HepG2 (cell line): ENCODE measurements around the gene PRKCG. TPM values are rescaled to one million over a fixed set of nuclear protein-coding genes. Genes with fewer than 3 reads are reported as not detected.
"Not testable (repeated sequence)": the region's sequence is repeated elsewhere in the genome, so short reads cannot be mapped to it uniquely, and the experiment has no call there.

Source experiments
- ATAC-seq: fragments of 200-7000 bp; cut with Tn5 transposase; 3 replicates; pipeline ENCODE4 v1.9.1; 2020; ENCODE audit warnings: mild to moderate bottlenecking, moderate library complexity
- BruUV-seq: library from RNA; stranded (reverse); fragments of 400-500 nt; replicated peaks from 2 replicates; lab custom pipeline; 2021; lab: Mats Ljungman, UMichigan
- CTCF ChIA-PET: fragments of 300-600 bp; formaldehyde crosslinking; extraction: SDS; loops from one replicate; lab custom pipeline; 2021; ENCODE audit warnings: low total read pairs, inconsistent platforms, low intra/inter-chr PET ratio; lab: Yijun Ruan, JAX
- POLR2A ChIA-PET: fragments of 350-600 bp; sonication (Branson Sonifier 250); formaldehyde crosslinking; loops from one replicate; lab custom pipeline; 2020; ENCODE audit warnings: antibody characterized with exemption, inconsistent platforms; lab: Yijun Ruan, JAX
- DNase-seq: peaks from one replicate; pipeline ENCODE4 v3.0.0-alpha.2; 2015; ENCODE audit warnings: low spot score
- FAIRE-seq: peaks from 3 replicates; lab custom pipeline; 2011; peaks lifted over from hg19 to GRCh38; lab: Jason Lieb, UNC
- H2AFZ ChIP-seq: one replicate; pipeline ENCODE4 v1.6.1; 2011; ENCODE audit warnings: low read length, inconsistent platforms
- H3K27ac ChIP-seq: fragments of 300-600 bp; 3 replicates; pipeline ENCODE4 v1.8.0; 2011; ENCODE audit warnings: mixed run types, mild to moderate bottlenecking, mixed read lengths, low read length, inconsistent platforms; ENCODE audit not compliant: insufficient read depth; ENCODE audit errors: extremely low read length
- H3K27me3 ChIP-seq, 2 experiments: fragments of 200-600 bp in 1 of 2; 2 replicates in 1 of 2; 3 replicates in 1 of 2; pipeline versions ENCODE4 v1.6.0 to v1.8.0; 2011; ENCODE audit warnings: low read length in 2 of 2, mild to moderate bottlenecking in 2 of 2, moderate library complexity in 2 of 2, inconsistent platforms in 1 of 2; ENCODE audit not compliant: insufficient read depth in 2 of 2, control insufficient read depth in 1 of 2
- H3K36me3 ChIP-seq, 2 experiments: fragments of 200-600 bp in 1 of 2; replicated peaks in 1 of 2; 2 replicates in 1 of 2; 3 replicates in 1 of 2; pipeline versions ENCODE4 v1.5.1 to v1.8.0; 2011; ENCODE audit warnings: low read length in 2 of 2, inconsistent platforms in 1 of 2; ENCODE audit not compliant: insufficient read depth in 2 of 2, control insufficient read depth in 1 of 2
- H3K4me1 ChIP-seq: 2 replicates; pipeline ENCODE4 v1.5.1; 2012; ENCODE audit warnings: low read length, inconsistent platforms; ENCODE audit not compliant: insufficient read depth
- H3K4me2 ChIP-seq: 2 replicates; pipeline ENCODE4 v1.6.0; 2011; ENCODE audit warnings: low read depth, low read length, inconsistent platforms
- H3K4me3 ChIP-seq, 3 experiments: fragments of 200-600 bp in 1 of 3; sonication (generic), shearing (Covaris generic) in 1 of 3; replicated peaks in 1 of 3; 2 replicates each; pipeline ENCODE4 v1.5.1; 2011 to 2016; ENCODE audit warnings: low read length in 3 of 3, inconsistent platforms in 2 of 3, low read depth in 2 of 3, mild to moderate bottlenecking in 2 of 3, control low read depth in 1 of 3, mixed read lengths in 1 of 3; ENCODE audit not compliant: insufficient read depth in 1 of 3
- H3K79me2 ChIP-seq: one replicate; pipeline ENCODE4 v1.6.1; 2011; ENCODE audit warnings: low read length, inconsistent platforms; ENCODE audit not compliant: insufficient read depth
- H3K9ac ChIP-seq: 2 replicates; pipeline ENCODE4 v1.6.0; 2011; ENCODE audit warnings: mild to moderate bottlenecking, low read depth, low read length, inconsistent platforms; ENCODE audit not compliant: insufficient read depth
- H3K9me3 ChIP-seq: 2 replicates; pipeline ENCODE4 v1.5.1; 2012; ENCODE audit warnings: mild to moderate bottlenecking, low read length
- H4K20me1 ChIP-seq: 2 replicates; pipeline ENCODE4 v1.6.0; 2011; ENCODE audit warnings: inconsistent platforms, mild to moderate bottlenecking, low read length, moderate library complexity; ENCODE audit not compliant: insufficient read depth
- GMEB1 ChIP-seq: sonication (generic); formaldehyde crosslinking; IDR thresholded peaks from 2 replicates; pipeline ENCODE4 v1.5.1; 2020; ENCODE audit warnings: missing genetic modification reagents, mild to moderate bottlenecking, borderline replicate concordance
- GRHL1 ChIP-seq: sonication (generic); formaldehyde crosslinking; conservative IDR thresholded peaks from 2 replicates; pipeline ENCODE4 v1.8.0; 2022; ENCODE audit warnings: missing genetic modification reagents
- NFKB2 ChIP-seq: sonication (generic); formaldehyde crosslinking; IDR thresholded peaks from 2 replicates; pipeline ENCODE4 v1.4.0; 2020; ENCODE audit warnings: missing genetic modification reagents, borderline replicate concordance
- NR2F6 ChIP-seq, 2 experiments: IDR thresholded peaks; 2 replicates each; pipeline ENCODE4 v1.6.1; 2016; ENCODE audit warnings: antibody characterized with exemption in 1 of 2, mild to moderate bottlenecking in 1 of 2
- SPEN ChIP-seq: sonication (generic); formaldehyde crosslinking; IDR thresholded peaks from 2 replicates; pipeline ENCODE4 v1.5.1; 2020; ENCODE audit warnings: low read depth, mild to moderate bottlenecking, missing genetic modification reagents
- STAT6 ChIP-seq: sonication (generic); formaldehyde crosslinking; IDR thresholded peaks from 2 replicates; pipeline ENCODE4 v1.4.0; 2020; ENCODE audit warnings: missing genetic modification reagents, mild to moderate bottlenecking, borderline replicate concordance
- ZBTB1 ChIP-seq: sonication (generic); formaldehyde crosslinking; IDR thresholded peaks from 2 replicates; pipeline ENCODE4 v1.4.0; 2020; ENCODE audit warnings: missing genetic modification reagents, borderline replicate concordance
- ZNF574 ChIP-seq: sonication (generic); formaldehyde crosslinking; IDR thresholded peaks from 2 replicates; pipeline ENCODE4 v1.4.0; 2020; ENCODE audit warnings: missing genetic modification reagents
- WGBS: methylation state at CpG from one replicate; pipeline ENCODE4 v1.1.6; 2017; ENCODE audit warnings: low lambda C conversion rate; 5-methylcytosine and 5-hydroxymethylcytosine counted together
- in situ Hi-C: cut with HindIII; loops from 2 replicates; pipeline ENCODE4 v1.10.0; 2017; ENCODE audit warnings: low pct_unique_long_range_greater_than_20kb; ENCODE audit not compliant: extremely low pct_ligation_motif_present
- intact Hi-C: fragments of 100-400 bp; cut with micrococcal nuclease; formaldehyde crosslinking; loops from one replicate; pipeline ENCODE4 v1.10.0; 2022; ENCODE audit not compliant: unreplicated experiment
- polyA plus RNA-seq, 8 experiments: library from polyadenylated mRNA; depleted of rRNA in 3 of 8; stranded (reverse) in 7 of 8; unstranded in 1 of 8; fragments of >200 nt; fragmentation: Illumina TruSeq in 4 of 8; extraction: Trizol in 4 of 8; gene quantifications; 2 replicates each; pipeline versions ENCODE4 v1.2.1 to v1.2.3, GENCODE V29; 2011 to 2016; ENCODE audit warnings: low read depth in 4 of 8, missing spikeins in 1 of 8, mixed read lengths in 1 of 8; ENCODE audit not compliant: insufficient read depth in 1 of 8
- total RNA-seq, 5 experiments: library from RNA; depleted of rRNA; stranded (reverse); fragments of >200 nt; fragmentation: Illumina TruSeq; extraction: Trizol; gene quantifications; 2 replicates each; pipeline ENCODE4 v1.2.3, GENCODE V29; 2016; ENCODE audit warnings: low read depth in 1 of 5

PRKCG gene
- total and polyA plus RNA-seq, 2 of the 13 experiments (the other 11 are each of a cell fraction or from before 2014, with no cell fraction given) = 0.02 to 0.03 TPM

GRCh38 chr19:53881482-53882390 lies at the start of gene PRKCG (continued):
- TF ChIP-seq ZNF574 (CRISPR knock-in tag) = peak; percentile 71
- TF ChIP-seq SPEN (CRISPR knock-in tag) = peak; percentile 46
- no peak for TF ChIP-seq NR2F6 (IDR thresholded peaks at IDR 0.05)
- TF ChIP-seq NR2F6 (CRISPR knock-in tag; IDR thresholded peaks at IDR 0.05) = no peak
- TF ChIP-seq GRHL1 (CRISPR knock-in tag) = no peak
- peak; percentile 54; the same call in 1 of the 2 replicates for TF ChIP-seq NFKB2 (CRISPR knock-in tag)
- TF ChIP-seq STAT6 = no peak
- TF ChIP-seq ZBTB1 (CRISPR knock-in tag) = no peak
- no peak for TF ChIP-seq GMEB1 (CRISPR knock-in tag)

GRCh38 chr19:53832861-53833260 lies 49.1 kb upstream of the PRKCG start:
- in situ Hi-C loops, POLR2A ChIA-PET, H2AFZ ChIP-seq, DNase-seq, ATAC-seq, H3K79me2 ChIP-seq, FAIRE-seq, H3K4me1 ChIP-seq, intact Hi-C loops, H3K9me3 ChIP-seq, CTCF ChIA-PET, H3K27ac ChIP-seq, H3K36me3 ChIP-seq, H3K4me2 ChIP-seq, H3K4me3 ChIP-seq, BruUV-seq, H3K9ac ChIP-seq, H4K20me1 ChIP-seq: not testable (repeated sequence)
- H3K27me3 ChIP-seq = peaks cover 0 to 13% of the 10 kb centered on the region in 2 experiments; a peak in 1 of 5 replicates
- 19% methylated on average over 11 of the region's 13 CpGs for WGBS
